Measurements from ENCODE around the gene TCF7L2. TPM values are rescaled to one million over a fixed set of nuclear protein-coding genes. Genes with fewer than 3 reads are reported as not detected.

The TCF7L2 gene
- total RNA-seq, 1 experiment from 2014 or later = 16.1 TPM

GRCh38 chr10:113049881-113050280 is 99.8 kb downstream of the TCF7L2 start:
- DNase-seq (no peak), ATAC-seq (no peak)
- H2AFZ ChIP-seq (ENCODE audit: low read length) = no peak overlapping the region
- no peak overlapping the region for H3K4me3 ChIP-seq (ENCODE audit: low read length)
- H3K4me2 ChIP-seq (ENCODE audit: low read length) = no peak overlapping the region
- H3K79me2 ChIP-seq (ENCODE audit: low read length) = peaks cover 75% of the 10 kb centered on the region
- ChIA-PET CTCF (interaction anchor here (0.6 kb wide), 1 partner anchor 573 kb away, joined by 3 read pairs; no protein-coding TSS in a partner anchor), POLR2A (ENCODE audit: unreplicated experiment) (no interaction called here)
- intact Hi-C loops (cut with micrococcal nuclease) = no loop called here
- BruUV-seq (replicated peaks) = no TSS peak
- H4K20me1 ChIP-seq (ENCODE audit: low read length) = peaks cover 12% of the 10 kb centered on the region
- peaks cover 18% of the 10 kb centered on the region for H3K4me1 ChIP-seq (ENCODE audit: insufficient read depth, low read length)
- no peaks in the 10 kb centered on the region for H3F3A ChIP-seq (ENCODE audit: low read length, unreplicated experiment)
- H3K27me3 ChIP-seq (ENCODE audit: low read length) = no peaks in the 10 kb centered on the region
- TF ChIP-seq CTCF (conservative IDR thresholded peaks at IDR 0.05; ENCODE audit: low read depth, low read length) = no peak
- TF ChIP-seq EZH2phosphoT487 (IDR thresholded peaks at IDR 0.05; ENCODE audit: borderline replicate concordance, low read length) = no peak
- TF ChIP-seq EZH2 (IDR thresholded peaks at IDR 0.05; ENCODE audit: low read length, unreplicated experiment) = no peak
- no peak overlapping the region for H3K27ac ChIP-seq (ENCODE audit: low read length)
- no peaks in the 10 kb centered on the region for H3K9me2 ChIP-seq (replicated peaks; ENCODE audit: low read length)
- H3K9me3 ChIP-seq (ENCODE audit: low read length) = no peaks in the 10 kb centered on the region
- H3K36me3 ChIP-seq (ENCODE audit: low read depth, low read length) = peaks cover 6% of the 10 kb centered on the region; the same call in 1 of the 2 replicates
- no peak overlapping the region for H3K9ac ChIP-seq (ENCODE audit: low read length)

- POLR2A ChIA-PET (ENCODE audit: unreplicated experiment) = no interaction called here
- no peaks in the 10 kb centered on the region for H3K9me2 ChIP-seq (replicated peaks; ENCODE audit: low read length)
- H4K20me1 ChIP-seq (ENCODE audit: low read length) = 0 out of 2 replicates have a peak, but pooled peaks cover 3% of the 10 kb centered on the region
- H3K9ac ChIP-seq (ENCODE audit: low read length) = no peak overlapping the region
- H3K36me3 ChIP-seq (ENCODE audit: low read depth, low read length) = peaks cover 10% of the 10 kb centered on the region; the same call in 1 of the 2 replicates
- H3K27me3 ChIP-seq (ENCODE audit: low read length) = no peaks in the 10 kb centered on the region
- no peaks in the 10 kb centered on the region for H3F3A ChIP-seq (ENCODE audit: low read length, unreplicated experiment)
- CTCF ChIA-PET = no interaction called here
- intact Hi-C loops (cut with micrococcal nuclease) = no loop called here
- TF ChIP-seq CTCF (conservative IDR thresholded peaks at IDR 0.05; ENCODE audit: low read depth, low read length) (peak; percentile 44; the same call in 1 of the 2 replicates), EZH2phosphoT487 (IDR thresholded peaks at IDR 0.05; ENCODE audit: borderline replicate concordance, low read length) (no peak)
- H2AFZ ChIP-seq (ENCODE audit: low read length) = no peak overlapping the region
- H3K4me3 ChIP-seq (ENCODE audit: low read length) = no peak overlapping the region
- DNase-seq = peak; percentile 14
- H3K9me3 ChIP-seq (ENCODE audit: low read length) = no peaks in the 10 kb centered on the region
- BruUV-seq (replicated peaks) = no TSS peak
- ATAC-seq = no peak; the same call in 1 of the 2 replicates
- H3K4me2 ChIP-seq (ENCODE audit: low read length) = no peak overlapping the region
- peaks cover 78% of the 10 kb centered on the region for H3K79me2 ChIP-seq (ENCODE audit: low read length)
- no peaks in the 10 kb centered on the region; the same call in 1 of the 2 replicates for H3K4me1 ChIP-seq (ENCODE audit: insufficient read depth, low read length)
- no peak overlapping the region for H3K27ac ChIP-seq (ENCODE audit: low read length)
These were observed 102.2 kb downstream of the TCF7L2 start for GRCh38 chr10:113052076-113052830.

GRCh38 chr10:113053091-113053490 is 103.0 kb downstream of the TCF7L2 start:
- CTCF ChIA-PET = no interaction called here
- Histone ChIP-seq H3K36me3 (ENCODE audit: low read depth, low read length) (peaks cover 10% of the 10 kb centered on the region; the same call in 1 of the 2 replicates), H3K79me2 (ENCODE audit: low read length) (peaks cover 77% of the 10 kb centered on the region), H4K20me1 (ENCODE audit: low read length) (no peaks in the 10 kb centered on the region), H3K4me3 (ENCODE audit: low read length) (no peak overlapping the region), H3K4me2 (ENCODE audit: low read length) (no peak overlapping the region), H3K27ac (ENCODE audit: low read length) (no peak overlapping the region), H3K27me3 (ENCODE audit: low read length) (no peaks in the 10 kb centered on the region), H3F3A (ENCODE audit: low read length, unreplicated experiment) (no peaks in the 10 kb centered on the region), H3K9me3 (ENCODE audit: low read length) (no peaks in the 10 kb centered on the region), H3K4me1 (ENCODE audit: insufficient read depth, low read length) (no peaks in the 10 kb centered on the region; the same call in 1 of the 2 replicates), H3K9ac (ENCODE audit: low read length) (no peak overlapping the region), H3K9me2 (replicated peaks; ENCODE audit: low read length) (no peaks in the 10 kb centered on the region), H2AFZ (ENCODE audit: low read length) (no peak overlapping the region)
- ATAC-seq (no peak), DNase-seq (no peak)
- no TSS peak for BruUV-seq (replicated peaks)
- TF ChIP-seq EZH2phosphoT487 (IDR thresholded peaks at IDR 0.05; ENCODE audit: borderline replicate concordance, low read length) (no peak), EZH2 (IDR thresholded peaks at IDR 0.05; ENCODE audit: low read length, unreplicated experiment) (no peak), CTCF (conservative IDR thresholded peaks at IDR 0.05; ENCODE audit: low read depth, low read length) (no peak)
- POLR2A ChIA-PET (ENCODE audit: unreplicated experiment) = no interaction called here
- intact Hi-C loops (cut with micrococcal nuclease) = no loop called here

Data from PC-3 (cell line).